ENCODE results near the gene KLF15.
"Not testable (repeated sequence)": the region's sequence is repeated elsewhere in the genome, so short reads cannot be mapped to it uniquely, and the experiment has no call there.

KLF15 gene

GRCh38 chr3:126345641-126346460 lies 11.4 kb downstream of the KLF15 start:
- DNase-seq = no peak

GRCh38 chr3:126345231-126345630 lies 12.0 kb downstream of the KLF15 start:
- no peak for DNase-seq

DNA sequence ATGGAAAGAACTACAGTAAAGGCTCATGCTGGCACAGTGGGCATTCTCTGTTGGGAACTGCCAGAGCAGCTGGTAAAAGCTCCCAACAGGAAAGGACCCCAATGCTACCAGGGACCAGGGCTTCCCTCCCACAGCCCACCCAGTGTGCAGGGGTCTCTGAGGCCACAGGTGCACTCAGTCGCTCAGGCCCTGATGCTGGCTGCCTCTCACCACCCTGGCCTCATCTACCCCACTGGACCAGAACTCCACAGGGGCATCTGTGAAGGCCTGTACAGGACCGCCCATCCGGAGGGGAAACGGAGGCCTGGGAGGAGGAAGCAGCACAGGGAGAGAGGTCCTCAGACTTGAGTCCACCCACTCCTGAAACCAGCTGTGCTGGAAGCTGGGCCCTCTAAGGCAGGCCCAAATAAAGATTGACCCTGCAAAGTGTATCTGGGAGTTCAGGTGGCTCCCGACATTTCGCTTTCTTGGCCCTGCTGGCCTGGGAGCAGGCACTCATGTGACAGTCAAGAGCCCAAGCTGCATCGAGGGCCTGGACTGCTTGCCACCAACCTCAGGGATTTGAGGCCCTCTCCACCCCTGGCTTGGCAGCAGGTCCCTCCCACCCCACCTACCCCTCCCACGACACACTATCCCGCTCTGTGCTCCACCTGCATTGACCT lies 12.7 kb downstream of the KLF15 start:
- no peak for DNase-seq

GRCh38 chr3:126343649-126344035 lies 13.6 kb downstream of the KLF15 start:
- DNase-seq = no peak

DNA sequence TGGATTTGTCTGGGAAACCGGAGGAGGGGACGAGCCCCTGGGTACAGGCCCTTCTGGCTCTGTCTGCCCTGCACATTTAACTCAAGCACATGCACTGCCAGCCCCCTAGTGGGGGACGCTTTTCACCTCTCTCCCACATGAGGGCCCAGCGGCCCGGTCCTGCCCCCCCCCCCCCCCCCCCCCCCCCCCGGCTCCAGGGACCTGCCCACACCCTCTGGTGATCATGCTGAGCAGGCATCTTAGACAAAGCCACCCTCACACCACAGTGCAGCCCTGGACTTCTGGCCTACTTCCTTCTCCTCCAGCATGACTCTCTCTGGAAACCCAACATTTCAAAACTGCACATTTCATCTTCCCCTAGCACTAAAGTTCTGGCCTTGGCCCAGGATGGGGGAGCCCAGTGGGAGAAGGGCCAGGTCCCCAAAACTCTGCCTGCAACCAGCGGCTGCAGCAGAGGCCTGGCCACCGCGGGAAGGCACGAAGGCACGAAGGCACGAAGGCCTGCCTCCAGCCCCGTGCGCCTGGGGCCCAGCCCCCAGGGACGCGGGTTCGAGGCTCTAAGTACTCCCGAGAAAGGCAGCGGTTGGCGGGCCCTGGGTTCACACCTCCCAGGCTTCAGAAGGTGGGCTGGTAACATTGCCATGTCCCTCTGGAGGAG lies 14.1 kb downstream of the KLF15 start:
- no peak for DNase-seq

DNA sequence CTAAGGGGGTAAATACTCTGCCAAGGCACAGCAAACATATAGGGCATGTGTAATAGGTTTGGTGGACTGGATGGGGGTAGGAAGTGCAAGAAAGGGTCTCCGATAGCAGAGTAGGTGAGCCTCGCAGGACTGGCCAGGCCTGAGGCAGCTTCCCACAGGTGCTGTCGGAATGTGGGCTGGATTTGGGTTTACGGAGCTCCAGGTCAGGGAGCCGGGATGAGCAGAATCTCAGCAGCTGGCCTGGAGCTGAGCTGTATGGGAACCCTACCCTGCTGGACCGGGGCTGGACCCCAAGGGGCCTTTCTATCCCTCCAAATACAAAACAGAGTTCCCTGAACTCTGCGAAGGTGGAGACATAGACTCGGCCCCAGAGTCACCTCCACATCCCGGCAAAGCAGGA lies 15.0 kb downstream of the KLF15 start:
- DNase-seq = no peak

DNA sequence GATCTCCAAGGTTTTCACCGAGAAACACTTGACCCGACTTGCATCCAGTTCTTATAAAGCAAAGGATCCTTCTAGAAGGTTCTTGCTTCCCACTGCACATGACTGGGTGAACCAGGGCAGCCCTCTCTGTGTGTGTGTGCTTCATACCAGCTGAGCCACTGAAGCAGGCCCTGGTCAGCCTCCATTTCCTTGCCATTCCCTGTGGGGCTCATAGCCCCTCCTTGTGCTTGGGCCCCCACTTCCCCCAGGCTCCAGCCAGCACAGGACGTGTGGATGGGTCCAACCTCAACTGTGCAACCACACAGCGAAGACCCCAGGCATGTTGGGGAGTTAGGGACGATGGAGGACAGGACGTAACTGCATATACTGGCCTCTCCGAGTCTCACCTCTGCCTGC lies 15.5 kb downstream of the KLF15 start:
- DNase-seq = no peak

DNA sequence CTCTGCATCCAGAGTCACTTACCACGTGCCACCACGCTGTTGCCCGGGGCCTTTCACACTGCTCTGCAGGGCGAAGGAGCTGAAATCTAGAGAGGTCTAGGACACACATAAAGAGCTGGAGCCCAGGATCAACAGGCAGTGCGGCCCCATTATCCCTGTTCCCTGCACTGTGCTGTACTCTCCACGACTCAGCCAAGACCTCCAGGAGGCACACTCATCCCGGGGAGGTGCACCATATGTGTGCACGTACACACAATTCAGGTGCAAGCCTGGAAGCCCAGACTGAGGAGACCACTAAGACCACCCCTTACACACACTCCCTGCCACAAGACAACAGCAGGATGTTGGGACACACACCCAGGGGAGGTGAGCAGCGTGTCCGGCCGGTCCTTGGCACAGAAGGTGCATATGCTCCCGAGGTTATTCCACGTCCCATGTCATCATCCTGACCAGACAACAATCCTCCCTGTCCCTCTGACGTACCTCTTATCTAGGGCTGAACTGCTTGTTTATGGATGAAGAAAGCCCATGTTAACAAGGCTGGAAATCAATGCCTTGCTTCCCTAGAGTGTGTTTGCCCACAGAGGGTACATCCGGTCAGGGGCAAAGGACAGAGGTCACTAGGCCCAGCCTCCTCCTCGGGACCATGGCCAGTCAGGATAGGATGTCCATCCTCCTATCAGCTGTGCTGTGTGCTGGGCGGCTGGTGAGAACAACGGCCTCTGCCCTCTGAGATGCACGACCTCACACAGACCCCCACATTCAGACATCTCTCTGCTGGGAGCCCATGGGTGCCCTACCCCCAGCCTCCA lies 16.1 kb downstream of the KLF15 start:
- no peak for DNase-seq

- no peak for DNase-seq
These were observed 16.6 kb downstream of the KLF15 start for GRCh38 chr3:126340596-126340942.

DNA sequence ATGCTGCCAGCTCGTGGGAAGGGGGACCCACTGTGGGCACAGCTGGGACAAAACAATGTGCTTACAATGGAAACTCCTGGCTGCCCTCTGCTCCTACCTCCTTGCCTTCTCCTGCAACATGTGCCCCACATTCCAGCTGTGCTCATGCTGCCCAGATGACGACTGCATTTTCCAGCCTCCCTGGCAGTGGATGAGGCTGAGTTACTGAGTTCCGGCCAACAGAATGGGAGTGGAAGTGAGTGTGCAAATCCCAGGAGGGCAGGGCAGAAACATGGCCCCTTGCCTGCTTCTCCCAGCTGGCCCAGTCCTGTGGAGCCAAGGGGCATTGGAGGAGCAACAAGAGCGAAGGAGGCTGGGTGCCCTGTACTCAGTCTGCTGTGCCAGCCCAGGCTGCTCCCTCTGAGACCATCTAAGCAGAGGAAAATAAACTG lies 17.1 kb downstream of the KLF15 start:
- no peak for DNase-seq

DNA sequence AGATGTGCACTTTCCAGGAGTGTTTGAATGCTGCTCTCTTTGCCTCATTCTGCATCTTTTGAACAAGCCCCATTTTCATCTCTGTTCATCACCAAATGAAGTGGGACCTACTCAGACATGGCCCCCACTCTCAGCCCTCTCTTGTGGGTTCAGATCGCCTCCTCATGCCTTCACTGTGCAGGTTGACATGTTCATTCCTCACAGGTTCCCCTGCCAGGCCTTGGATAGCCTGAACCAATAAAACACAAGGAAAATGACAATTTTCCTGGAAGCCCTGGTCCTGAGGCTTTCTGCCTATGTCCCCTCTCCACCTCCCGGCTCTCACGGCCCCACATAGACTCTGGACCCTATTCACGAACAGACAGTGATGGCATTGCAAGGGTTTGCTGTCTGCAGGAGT lies 17.7 kb downstream of the KLF15 start:
- DNase-seq = no peak

- DNase-seq = no peak
These were observed 18.4 kb downstream of the KLF15 start for GRCh38 chr3:126338790-126339288.

DNA sequence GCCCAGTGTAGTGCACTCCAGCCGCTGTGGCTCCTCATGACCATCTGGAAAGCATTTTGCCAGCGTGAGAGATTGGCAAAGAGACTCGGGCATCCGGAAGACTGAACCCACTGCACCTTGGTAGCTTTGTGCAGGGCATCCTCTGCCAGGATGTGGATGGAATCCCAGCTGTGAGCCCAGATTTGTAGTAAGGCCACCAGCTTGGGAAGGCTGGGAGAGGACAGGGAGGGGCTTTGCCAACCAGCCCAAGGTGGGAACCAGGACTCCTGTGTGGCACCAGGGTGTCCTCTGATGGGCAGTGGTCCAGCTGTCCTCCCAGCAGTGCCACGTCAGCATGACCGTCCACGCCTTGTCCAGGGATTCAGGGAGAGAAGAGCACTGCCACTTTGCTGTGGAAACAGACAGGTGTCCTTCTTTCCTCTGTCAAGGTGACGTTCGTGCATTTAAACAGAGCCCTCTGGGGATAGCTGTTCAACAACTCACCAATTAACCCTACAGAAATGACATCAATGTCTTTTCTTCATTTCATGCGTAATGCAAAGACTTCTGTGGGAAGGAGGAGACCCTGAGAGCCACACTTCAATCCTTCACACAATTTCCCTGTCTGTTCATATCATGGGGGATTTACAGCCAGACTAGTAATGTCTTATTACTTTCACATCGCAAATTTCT lies 19.1 kb downstream of the KLF15 start:
- DNase-seq = no peak

- not testable (repeated sequence) for DNase-seq
These were observed 25.3 kb downstream of the KLF15 start for GRCh38 chr3:126331812-126332336.

DNA sequence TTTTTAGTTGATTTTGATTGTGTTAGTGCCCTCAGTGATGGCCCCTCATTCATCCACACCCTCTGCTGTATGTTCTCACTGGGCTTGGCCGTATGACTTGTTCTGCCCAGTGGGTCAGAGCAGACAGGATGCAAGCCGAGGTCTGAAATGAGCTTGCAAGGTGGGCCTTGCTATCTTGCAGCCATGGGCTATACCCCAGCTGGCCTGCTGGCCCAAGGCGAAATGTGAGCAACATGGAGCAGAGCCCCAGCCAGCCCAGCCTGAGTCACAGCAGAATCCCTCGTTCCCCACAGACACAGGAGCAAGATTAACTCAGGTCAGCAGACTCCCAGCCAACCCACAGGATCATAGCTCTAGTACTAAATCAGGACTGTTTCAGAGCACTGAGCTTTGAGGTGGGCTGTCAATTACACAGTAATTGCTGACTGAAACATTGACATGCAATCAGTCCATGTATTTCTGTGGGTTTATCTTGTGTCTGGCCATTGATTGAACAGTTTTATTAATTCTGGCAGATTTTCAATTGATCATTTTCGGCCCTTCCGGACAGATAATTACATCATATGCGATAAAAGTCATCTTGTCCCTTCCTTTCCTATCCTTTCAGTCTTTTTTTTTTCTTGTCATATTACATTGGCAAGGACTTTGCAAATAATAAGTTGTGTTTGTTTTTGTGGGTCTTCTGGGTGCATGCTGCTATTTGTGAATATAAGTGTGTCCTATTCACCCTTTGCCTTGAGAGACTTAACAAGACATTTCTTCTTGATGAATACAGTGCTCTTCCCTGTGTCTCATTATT lies 27.1 kb downstream of the KLF15 start:
- no peak for DNase-seq

DNA sequence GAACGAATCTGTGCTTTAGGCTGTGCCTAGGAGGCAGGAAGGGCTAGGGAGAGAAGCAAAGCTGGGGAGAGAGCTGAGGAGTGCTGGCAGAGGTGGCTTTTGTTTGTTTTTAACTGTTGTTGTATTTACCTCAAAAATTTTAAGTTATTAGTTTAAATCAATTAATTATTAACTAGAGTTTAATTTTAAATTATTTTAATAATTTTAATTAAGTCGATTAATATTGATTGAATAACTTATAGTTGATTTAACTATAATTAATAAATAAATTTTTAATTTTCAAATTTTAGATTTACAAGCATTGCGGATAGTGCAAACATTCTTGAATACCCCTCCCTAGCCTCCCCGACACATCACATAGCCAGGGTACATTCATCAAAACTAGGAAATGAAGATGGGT lies 30.6 kb downstream of the KLF15 start:
- DNase-seq = no peak

DNA sequence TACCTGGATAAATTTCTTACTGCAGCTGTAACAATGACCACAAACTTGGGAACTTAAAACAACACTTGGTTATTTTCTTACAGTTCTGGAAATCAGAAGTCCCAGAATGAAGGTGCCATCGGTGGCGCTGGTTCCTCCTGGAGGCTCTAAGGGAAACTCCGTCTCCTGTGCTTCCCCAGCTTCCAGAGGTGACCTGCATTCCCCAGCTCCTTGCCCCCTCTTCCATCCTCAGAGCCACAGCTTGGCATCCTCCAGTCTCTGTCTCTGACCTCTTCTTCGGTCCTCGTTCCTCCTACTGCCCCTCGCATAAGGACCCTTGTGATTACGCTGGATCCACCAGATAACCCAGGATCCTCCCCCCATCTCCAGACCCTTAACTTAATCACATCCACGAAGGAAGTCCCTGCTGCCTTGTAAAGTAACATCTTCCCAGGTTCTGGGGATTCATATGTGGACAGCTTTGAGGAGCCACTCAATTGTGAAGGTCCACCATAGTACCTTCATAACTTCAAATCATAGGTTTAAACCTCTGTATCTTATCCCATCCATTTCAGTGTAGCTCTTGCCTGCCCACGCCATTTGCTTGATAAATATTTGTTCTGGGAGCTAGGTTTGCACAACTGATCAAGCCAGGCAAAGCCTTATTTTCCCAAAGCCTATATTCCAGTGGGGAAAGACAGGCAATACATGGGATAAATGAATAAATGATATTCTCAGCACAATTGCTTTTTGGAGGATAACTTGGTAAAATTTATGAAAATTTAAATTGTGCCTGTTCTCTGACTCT lies 34.8 kb downstream of the KLF15 start:
- DNase-seq = no peak

- DNase-seq = no peak
These were observed 35.7 kb downstream of the KLF15 start for GRCh38 chr3:126321490-126321889.

- DNase-seq = no peak
These were observed 36.5 kb downstream of the KLF15 start for GRCh38 chr3:126320517-126321293.

Measured in NCI-H226 (cell line).